Measurements from ENCODE around the gene SLC29A1. TPM values are rescaled to one million over a fixed set of nuclear protein-coding genes. Genes with fewer than 3 reads are reported as not detected.

The SLC29A1 gene
- total and polyA plus RNA-seq, 2 donors (not counting 3 experiments of a cell fraction or from before 2014, with no cell fraction given): 202 to 539 TPM

DNA sequence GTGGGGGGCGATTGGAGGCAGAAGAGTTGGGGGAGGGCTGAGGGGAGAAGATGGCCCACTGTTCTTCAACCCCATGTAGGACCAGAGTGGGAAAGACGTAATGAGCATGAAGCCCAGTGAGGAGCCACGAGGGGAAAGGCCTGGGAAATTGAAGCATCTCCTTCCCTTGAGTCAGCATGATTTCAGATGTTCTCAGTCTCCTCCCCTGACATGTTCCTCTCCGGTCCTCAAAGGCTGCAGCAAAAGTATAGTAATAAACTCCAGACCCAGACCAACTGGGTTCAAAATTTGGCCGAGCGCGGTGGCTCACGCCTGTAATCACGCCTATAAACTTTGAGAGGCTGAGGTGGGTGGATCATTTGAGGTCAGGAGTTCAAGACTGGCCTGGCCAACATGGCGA is 43.9 kb downstream of the SLC29A1 start:
- BruUV-seq (replicated peaks): no TSS peak

More for the DNA sequence above, 43.9 kb downstream of the SLC29A1 start:
- Histone ChIP-seq H2AFZ (ENCODE audit: low read depth, low read length) (no peak overlapping the region), H3K4me3 (replicated peaks in 1 of 3; ENCODE audit: insufficient read depth in 1 of 3, low read depth in 1 of 3, low read length in 3 of 3) (no peak overlapping the region), H3K4me1 (ENCODE audit: control insufficient read depth, extremely low read depth, insufficient read depth, low read length) (peaks cover 34% of the 10 kb centered on the region), H3K9me1 (replicated peaks; ENCODE audit: control insufficient read depth, extremely low read depth, insufficient read depth, low read length) (no peaks in the 10 kb centered on the region), H3K36me3 (ENCODE audit: control insufficient read depth in 2 of 2, extremely low read depth in 1 of 2, insufficient read depth in 2 of 2, low read length in 2 of 2) (peaks cover 0 to under 1% of the 10 kb centered on the region in 2 experiments), H3K79me2 (ENCODE audit: control insufficient read depth, insufficient read depth, low read length) (peaks cover 19% of the 10 kb centered on the region), H3K9me3 (replicated peaks; ENCODE audit: control insufficient read depth, insufficient read depth, low read length) (no peaks in the 10 kb centered on the region), H3K4me2 (ENCODE audit: insufficient read depth, low read length) (no peak overlapping the region), H3K9ac (replicated peaks; ENCODE audit: extremely low read depth, insufficient read depth, low read length) (no peak overlapping the region), H4K20me1 (replicated peaks; ENCODE audit: control insufficient read depth, extremely low read depth, insufficient read depth, low read length) (no peaks in the 10 kb centered on the region), H3K27ac (ENCODE audit: insufficient read depth, low read depth, low read length) (no peak overlapping the region), H3K27me3 (ENCODE audit: control insufficient read depth in 2 of 2, insufficient read depth in 2 of 2, low read length in 2 of 2) (peaks cover 22 to 31% of the 10 kb centered on the region in 2 experiments)
- CTCF ChIA-PET: interaction anchor here (1.1 to 6.2 kb wide), 13 partner anchors 9 to 202 kb away, joined by 3 to 154 read pairs (median 11); partner anchors contain the start of genes AARS2, SLC35B2 and SPATS1
- TF ChIP-seq POLR2A (IDR thresholded peaks at IDR 0.05; ENCODE audit: low read depth, low read length): no peak
- TF ChIP-seq POLR2AphosphoS5 (IDR thresholded peaks at IDR 0.05; ENCODE audit: insufficient read depth, low read depth, low read length): no peak
- TF ChIP-seq MYC (IDR thresholded peaks at IDR 0.05; ENCODE audit: low read depth, low read length): no peak
- no peak for TF ChIP-seq FOS (IDR thresholded peaks at IDR 0.05; ENCODE audit: borderline replicate concordance, insufficient read depth, low read length)
- TF ChIP-seq JUN (IDR thresholded peaks at IDR 0.05; ENCODE audit: borderline replicate concordance, insufficient read depth, insufficient read length, low read depth): no peak
- TF ChIP-seq EZH2 (IDR thresholded peaks at IDR 0.05; ENCODE audit: borderline replicate concordance, low read depth, low read length, severe bottlenecking): no peak
- TF ChIP-seq, protein P1, sequence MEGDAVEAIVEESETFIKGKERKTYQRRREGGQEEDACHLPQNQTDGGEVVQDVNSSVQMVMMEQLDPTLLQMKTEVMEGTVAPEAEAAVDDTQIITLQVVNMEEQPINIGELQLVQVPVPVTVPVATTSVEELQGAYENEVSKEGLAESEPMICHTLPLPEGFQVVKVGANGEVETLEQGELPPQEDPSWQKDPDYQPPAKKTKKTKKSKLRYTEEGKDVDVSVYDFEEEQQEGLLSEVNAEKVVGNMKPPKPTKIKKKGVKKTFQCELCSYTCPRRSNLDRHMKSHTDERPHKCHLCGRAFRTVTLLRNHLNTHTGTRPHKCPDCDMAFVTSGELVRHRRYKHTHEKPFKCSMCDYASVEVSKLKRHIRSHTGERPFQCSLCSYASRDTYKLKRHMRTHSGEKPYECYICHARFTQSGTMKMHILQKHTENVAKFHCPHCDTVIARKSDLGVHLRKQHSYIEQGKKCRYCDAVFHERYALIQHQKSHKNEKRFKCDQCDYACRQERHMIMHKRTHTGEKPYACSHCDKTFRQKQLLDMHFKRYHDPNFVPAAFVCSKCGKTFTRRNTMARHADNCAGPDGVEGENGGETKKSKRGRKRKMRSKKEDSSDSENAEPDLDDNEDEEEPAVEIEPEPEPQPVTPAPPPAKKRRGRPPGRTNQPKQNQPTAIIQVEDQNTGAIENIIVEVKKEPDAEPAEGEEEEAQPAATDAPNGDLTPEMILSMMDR (IDR thresholded peaks at IDR 0.05; ENCODE audit: extremely low read depth in 1 of 2, insufficient read depth in 1 of 2, low read depth in 1 of 2, low read length in 2 of 2): no peak
- TF ChIP-seq, protein P2, sequence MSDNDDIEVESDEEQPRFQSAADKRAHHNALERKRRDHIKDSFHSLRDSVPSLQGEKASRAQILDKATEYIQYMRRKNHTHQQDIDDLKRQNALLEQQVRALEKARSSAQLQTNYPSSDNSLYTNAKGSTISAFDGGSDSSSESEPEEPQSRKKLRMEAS (IDR thresholded peaks at IDR 0.05; ENCODE audit: insufficient read depth, insufficient read length): no peak
- TF ChIP-seq GATA2 (IDR thresholded peaks at IDR 0.05; ENCODE audit: insufficient read depth, insufficient read length, low read depth, low read length): no peak
- DNase-seq (ENCODE audit: low read depth, low spot score): no peak
- FAIRE-seq: no peak
- dilution Hi-C loops (cut with MboI; ENCODE audit: extremely low pct_ligation_motif_present, low sequenced_read_pairs) (no loop called here), intact Hi-C loops (cut with micrococcal nuclease) (no loop called here)
- POLR2A ChIA-PET: no interaction called here
